Astrocyte of the spinal cord (primary cell): Measurements from ENCODE around the gene TMC2.

Experiments
- DNase-seq: peaks from one replicate; pipeline ENCODE4 v3.0.0; 2011; ENCODE audit warnings: low read depth, low spot score
- H3K4me3 ChIP-seq: 2 replicates; pipeline ENCODE4 v1.5.1; 2011; ENCODE audit warnings: low read depth, mild to moderate bottlenecking, low read length, moderate library complexity
- in situ Hi-C: cut with HindIII; loops from 2 replicates; pipeline ENCODE4 v1.10.0; 2017; ENCODE audit warnings: low sequenced_read_pairs
- TF ChIP-seq, protein P1 (sequence below): IDR thresholded peaks from 2 replicates; pipeline ENCODE4 v1.5.1; 2012; ENCODE audit warnings: low read depth, mild to moderate bottlenecking, low read length, inconsistent platforms

The TMC2 gene

DNA sequence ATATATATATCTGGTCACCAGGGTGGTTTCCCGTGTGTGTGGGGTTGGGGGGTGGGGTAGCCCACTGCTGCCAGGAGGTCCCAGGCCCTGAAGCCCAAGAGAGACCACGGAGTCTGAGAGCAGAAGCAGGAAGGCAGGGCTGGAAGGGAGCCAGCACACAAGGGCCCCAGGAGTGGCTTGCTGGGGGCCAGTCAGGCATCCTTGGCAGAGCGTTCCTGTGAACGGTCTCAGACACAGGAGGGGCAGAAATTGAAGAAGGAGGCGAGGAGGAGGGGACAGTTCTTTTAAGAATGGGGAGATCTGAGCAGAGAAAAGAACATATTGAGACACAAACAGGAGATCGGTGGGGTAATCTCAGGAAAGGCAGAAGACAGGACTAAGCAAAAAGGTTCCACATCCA is 154.3 kb downstream of the TMC2 start:
- TF ChIP-seq, protein P1, sequence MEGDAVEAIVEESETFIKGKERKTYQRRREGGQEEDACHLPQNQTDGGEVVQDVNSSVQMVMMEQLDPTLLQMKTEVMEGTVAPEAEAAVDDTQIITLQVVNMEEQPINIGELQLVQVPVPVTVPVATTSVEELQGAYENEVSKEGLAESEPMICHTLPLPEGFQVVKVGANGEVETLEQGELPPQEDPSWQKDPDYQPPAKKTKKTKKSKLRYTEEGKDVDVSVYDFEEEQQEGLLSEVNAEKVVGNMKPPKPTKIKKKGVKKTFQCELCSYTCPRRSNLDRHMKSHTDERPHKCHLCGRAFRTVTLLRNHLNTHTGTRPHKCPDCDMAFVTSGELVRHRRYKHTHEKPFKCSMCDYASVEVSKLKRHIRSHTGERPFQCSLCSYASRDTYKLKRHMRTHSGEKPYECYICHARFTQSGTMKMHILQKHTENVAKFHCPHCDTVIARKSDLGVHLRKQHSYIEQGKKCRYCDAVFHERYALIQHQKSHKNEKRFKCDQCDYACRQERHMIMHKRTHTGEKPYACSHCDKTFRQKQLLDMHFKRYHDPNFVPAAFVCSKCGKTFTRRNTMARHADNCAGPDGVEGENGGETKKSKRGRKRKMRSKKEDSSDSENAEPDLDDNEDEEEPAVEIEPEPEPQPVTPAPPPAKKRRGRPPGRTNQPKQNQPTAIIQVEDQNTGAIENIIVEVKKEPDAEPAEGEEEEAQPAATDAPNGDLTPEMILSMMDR: no peak
- in situ Hi-C loops: no loop called here
- no peak overlapping the region for H3K4me3 ChIP-seq
- no peak for DNase-seq

DNA sequence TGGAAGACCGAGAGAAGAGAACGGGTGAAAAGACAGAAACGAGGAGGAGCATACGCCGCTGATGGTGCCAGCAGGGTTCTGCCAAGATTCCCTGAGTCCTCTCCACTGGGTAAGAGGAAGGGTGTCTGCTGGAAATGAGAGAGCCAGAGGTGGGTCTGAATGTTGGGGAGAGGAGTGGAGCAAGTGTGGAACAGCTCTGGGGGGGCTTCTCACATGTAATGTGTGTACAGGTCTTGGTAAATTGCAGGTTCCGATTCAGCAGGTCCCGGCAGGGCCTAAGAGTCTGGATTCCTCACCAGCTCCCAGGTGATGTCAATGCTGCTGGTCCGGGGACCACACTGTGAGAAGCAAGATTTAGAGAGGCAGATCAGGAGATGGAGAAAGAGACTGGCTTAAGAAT is 154.8 kb downstream of the TMC2 start:
- no peak overlapping the region for H3K4me3 ChIP-seq
- in situ Hi-C loops: no loop called here
- TF ChIP-seq, protein P1: no peak
- DNase-seq: no peak
